HFF-Myc (cell line): ENCODE measurements around the gene LRMDA.

Experiments used
- DNase-seq: peaks from one replicate; pipeline ENCODE4 v3.0.0-alpha.2; 2011; ENCODE audit warnings: low read depth; ENCODE audit errors: extremely low read depth
- H3K4me3 ChIP-seq: replicated peaks from 2 replicates; pipeline ENCODE4 v1.5.1; 2011; ENCODE audit warnings: low read depth, mild to moderate bottlenecking, control low read depth, low read length
- TF ChIP-seq, protein P1 (sequence below): IDR thresholded peaks from 2 replicates; pipeline ENCODE4 v1.5.1; 2012; ENCODE audit warnings: mild to moderate bottlenecking, low read depth, low read length, control low read depth; ENCODE audit errors: missing control alignments

The LRMDA gene

DNA sequence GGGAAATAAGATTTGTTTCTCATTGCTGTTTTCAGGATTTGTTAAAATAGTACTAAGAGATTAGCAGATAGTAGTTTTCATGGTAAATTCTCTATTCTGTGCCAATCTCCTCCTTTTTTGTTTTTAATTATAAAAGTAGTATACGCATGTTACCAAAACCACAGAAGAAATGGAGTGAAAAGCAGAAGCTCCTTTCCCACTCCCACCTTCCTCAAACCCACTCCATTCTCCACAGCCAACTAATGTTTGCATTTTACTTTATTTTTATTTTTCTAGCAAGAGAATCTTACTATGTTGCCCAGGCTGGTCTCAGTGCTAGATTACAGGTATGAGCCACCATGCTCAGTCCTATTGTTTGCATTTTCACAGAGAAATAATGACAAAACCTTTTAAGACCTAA, 4.5 kb upstream of the LRMDA start:
- H3K4me3 ChIP-seq: no peak overlapping the region
- DNase-seq: no peak
- TF ChIP-seq, protein P1, sequence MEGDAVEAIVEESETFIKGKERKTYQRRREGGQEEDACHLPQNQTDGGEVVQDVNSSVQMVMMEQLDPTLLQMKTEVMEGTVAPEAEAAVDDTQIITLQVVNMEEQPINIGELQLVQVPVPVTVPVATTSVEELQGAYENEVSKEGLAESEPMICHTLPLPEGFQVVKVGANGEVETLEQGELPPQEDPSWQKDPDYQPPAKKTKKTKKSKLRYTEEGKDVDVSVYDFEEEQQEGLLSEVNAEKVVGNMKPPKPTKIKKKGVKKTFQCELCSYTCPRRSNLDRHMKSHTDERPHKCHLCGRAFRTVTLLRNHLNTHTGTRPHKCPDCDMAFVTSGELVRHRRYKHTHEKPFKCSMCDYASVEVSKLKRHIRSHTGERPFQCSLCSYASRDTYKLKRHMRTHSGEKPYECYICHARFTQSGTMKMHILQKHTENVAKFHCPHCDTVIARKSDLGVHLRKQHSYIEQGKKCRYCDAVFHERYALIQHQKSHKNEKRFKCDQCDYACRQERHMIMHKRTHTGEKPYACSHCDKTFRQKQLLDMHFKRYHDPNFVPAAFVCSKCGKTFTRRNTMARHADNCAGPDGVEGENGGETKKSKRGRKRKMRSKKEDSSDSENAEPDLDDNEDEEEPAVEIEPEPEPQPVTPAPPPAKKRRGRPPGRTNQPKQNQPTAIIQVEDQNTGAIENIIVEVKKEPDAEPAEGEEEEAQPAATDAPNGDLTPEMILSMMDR: no peak

- no peak for DNase-seq
- TF ChIP-seq, protein P1: no peak
- no peak overlapping the region for H3K4me3 ChIP-seq
Observed at GRCh38 chr10:75427951-75428350, 3.5 kb upstream of the LRMDA start.

GRCh38 chr10:75428434-75429158, 2.8 kb upstream of the LRMDA start:
- DNase-seq: no peak
- no peak overlapping the region for H3K4me3 ChIP-seq
- TF ChIP-seq, protein P1: no peak

- TF ChIP-seq, protein P1: no peak
- no peak for DNase-seq
- H3K4me3 ChIP-seq: no peak overlapping the region
Observed at GRCh38 chr10:75429159-75429827, 2.1 kb upstream of the LRMDA start.

DNA sequence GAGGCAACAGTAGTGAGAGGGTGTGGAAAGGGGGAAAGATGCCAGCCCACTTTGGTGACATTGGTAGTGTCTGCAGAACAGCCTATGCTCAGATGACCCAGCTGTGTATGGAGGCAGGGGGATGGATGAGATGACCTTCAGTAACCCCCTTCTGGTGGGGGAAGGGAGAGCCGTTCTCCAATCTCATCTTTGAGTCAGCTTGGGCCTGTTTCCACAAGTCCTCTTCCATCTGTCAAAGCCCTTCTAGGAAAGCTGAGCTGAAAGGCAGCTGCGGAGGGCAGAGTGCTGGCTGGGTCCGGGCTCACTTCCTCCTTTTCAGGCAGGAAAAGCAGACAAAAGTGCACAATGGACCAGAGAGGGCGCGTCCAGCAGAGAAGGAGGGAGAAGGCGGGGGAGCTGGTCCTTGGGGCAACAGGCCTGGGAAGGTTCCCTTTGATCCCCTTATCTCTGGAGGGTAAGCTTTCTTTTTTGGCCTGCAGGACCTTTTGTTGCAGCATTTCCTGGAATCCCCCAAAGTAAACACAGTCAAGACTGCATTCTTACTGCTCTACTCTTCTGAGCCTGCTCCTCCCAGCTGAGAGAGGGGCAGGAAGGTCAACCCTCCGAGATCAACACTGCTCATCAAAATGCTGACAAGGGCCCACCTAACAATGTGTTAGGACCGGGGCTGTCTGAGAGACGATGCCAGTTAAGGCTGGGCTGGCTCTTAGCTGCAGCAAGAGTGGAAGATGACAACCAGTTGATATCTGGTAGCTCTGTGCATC, 1.2 kb upstream of the LRMDA start:
- TF ChIP-seq, protein P1: no peak
- no peak for DNase-seq
- no peak overlapping the region for H3K4me3 ChIP-seq

GRCh38 chr10:75432176-75432575, 752 bp downstream of the LRMDA start:
- H3K4me3 ChIP-seq: no peak overlapping the region
- TF ChIP-seq, protein P1: no peak
- DNase-seq: no peak
